Measurements from ENCODE around the gene RAD18.
A peak's percentile ranks its signal among the peaks of the same experiment; 100 is the strongest.

GRCh38 chr3:8987645-8988383 is 24.5 kb upstream of the RAD18 start:
- TF ChIP-seq, protein P1, sequence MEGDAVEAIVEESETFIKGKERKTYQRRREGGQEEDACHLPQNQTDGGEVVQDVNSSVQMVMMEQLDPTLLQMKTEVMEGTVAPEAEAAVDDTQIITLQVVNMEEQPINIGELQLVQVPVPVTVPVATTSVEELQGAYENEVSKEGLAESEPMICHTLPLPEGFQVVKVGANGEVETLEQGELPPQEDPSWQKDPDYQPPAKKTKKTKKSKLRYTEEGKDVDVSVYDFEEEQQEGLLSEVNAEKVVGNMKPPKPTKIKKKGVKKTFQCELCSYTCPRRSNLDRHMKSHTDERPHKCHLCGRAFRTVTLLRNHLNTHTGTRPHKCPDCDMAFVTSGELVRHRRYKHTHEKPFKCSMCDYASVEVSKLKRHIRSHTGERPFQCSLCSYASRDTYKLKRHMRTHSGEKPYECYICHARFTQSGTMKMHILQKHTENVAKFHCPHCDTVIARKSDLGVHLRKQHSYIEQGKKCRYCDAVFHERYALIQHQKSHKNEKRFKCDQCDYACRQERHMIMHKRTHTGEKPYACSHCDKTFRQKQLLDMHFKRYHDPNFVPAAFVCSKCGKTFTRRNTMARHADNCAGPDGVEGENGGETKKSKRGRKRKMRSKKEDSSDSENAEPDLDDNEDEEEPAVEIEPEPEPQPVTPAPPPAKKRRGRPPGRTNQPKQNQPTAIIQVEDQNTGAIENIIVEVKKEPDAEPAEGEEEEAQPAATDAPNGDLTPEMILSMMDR (IDR thresholded peaks at IDR 0.05), result peak; percentile 90
- TF ChIP-seq ZFX (IDR thresholded peaks at IDR 0.05; ENCODE audit: borderline replicate concordance), result no peak
